HG03521 (cell line): Measurements from ENCODE around the gene DCAF5.
"Not testable (repeated sequence)": the region's sequence is repeated elsewhere in the genome, so short reads cannot be mapped to it uniquely, and the experiment has no call there.

ENCODE experiments used
- ATAC-seq: cut with Tn5 transposase; IDR thresholded peaks from one replicate; pipeline ENCODE4 v1.9.1; 2021; ENCODE audit warnings: mild to moderate bottlenecking, moderate library complexity; ENCODE audit not compliant: unreplicated experiment

DCAF5 gene

GRCh38 chr14:69043596-69044260 is 109.2 kb downstream of the DCAF5 start:
- ATAC-seq, result no peak

GRCh38 chr14:69042787-69043444 is 110.0 kb downstream of the DCAF5 start:
- no peak for ATAC-seq

- no peak for ATAC-seq
These were observed 110.6 kb downstream of the DCAF5 start for GRCh38 chr14:69042299-69042698.

- no peak for ATAC-seq
These were observed 111.1 kb downstream of the DCAF5 start for GRCh38 chr14:69041783-69042182.

- ATAC-seq, result no peak
These were observed 112.6 kb downstream of the DCAF5 start for GRCh38 chr14:69040353-69040752.

- ATAC-seq, result no peak
These were observed 113.7 kb downstream of the DCAF5 start for GRCh38 chr14:69039288-69039628.

GRCh38 chr14:69038455-69039287 is 114.2 kb downstream of the DCAF5 start:
- no peak for ATAC-seq

- ATAC-seq, result no peak
These were observed 115.0 kb downstream of the DCAF5 start for GRCh38 chr14:69037790-69038454.

- no peak for ATAC-seq
These were observed 116.0 kb downstream of the DCAF5 start for GRCh38 chr14:69036757-69037506.

- no peak for ATAC-seq
These were observed 118.2 kb downstream of the DCAF5 start for GRCh38 chr14:69034612-69035262.

- ATAC-seq, result no peak
These were observed 125.5 kb downstream of the DCAF5 start for GRCh38 chr14:69027242-69027913.

- no peak for ATAC-seq
These were observed 129.9 kb downstream of the DCAF5 start for GRCh38 chr14:69023035-69023434.

- not testable (repeated sequence) for ATAC-seq
These were observed 130.8 kb downstream of the DCAF5 start for GRCh38 chr14:69022093-69022492.

GRCh38 chr14:69017706-69018105 is 135.2 kb downstream of the DCAF5 start:
- ATAC-seq, result no peak

- ATAC-seq, result no peak
These were observed 138.1 kb downstream of the DCAF5 start for GRCh38 chr14:69014829-69015259.

GRCh38 chr14:69013943-69014782 is 138.8 kb downstream of the DCAF5 start:
- no peak for ATAC-seq

GRCh38 chr14:69012256-69012953 is 140.5 kb downstream of the DCAF5 start:
- no peak for ATAC-seq

GRCh38 chr14:69010648-69011047 is 142.3 kb downstream of the DCAF5 start:
- no peak for ATAC-seq
